GM12878 (cell line): Measurements from ENCODE around the gene SLFNL1. TPM values are rescaled to one million over a fixed set of nuclear protein-coding genes. Genes with fewer than 3 reads are reported as not detected.

Experiments
- ATAC-seq: fragments of 200-7000 bp; cut with Tn5 transposase; 3 replicates; pipeline ENCODE4 v1.9.1; 2020; ENCODE audit warnings: mild to moderate bottlenecking, moderate library complexity
- BruUV-seq: library from RNA; stranded (reverse); fragments of 400-500 nt; replicated peaks from 2 replicates; lab custom pipeline; 2021; lab: Mats Ljungman, UMichigan
- CTCF ChIA-PET: fragments of 300-600 bp; sonication (Branson Sonifier 250); formaldehyde crosslinking; extraction: SDS; loops from one replicate; lab custom pipeline; 2021; ENCODE audit warnings: inconsistent platforms; lab: Yijun Ruan, JAX
- POLR2A ChIA-PET: fragments of 350-600 bp; formaldehyde crosslinking; extraction: SDS; loops from one replicate; lab custom pipeline; 2021; ENCODE audit warnings: inconsistent platforms; lab: Charles Lee
- RAD21 ChIA-PET: fragments of 300-600 bp; sonication (Branson Sonifier 250); formaldehyde crosslinking; loops from one replicate; lab custom pipeline; 2023; ENCODE audit warnings: antibody characterized with exemption; ENCODE audit not compliant: unreplicated experiment; lab: Charles Lee
- SMC1A ChIA-PET: fragments of 300-600 bp; sonication (Branson Sonifier 250); formaldehyde crosslinking; loops from one replicate; lab custom pipeline; 2023; ENCODE audit not compliant: unreplicated experiment, uncharacterized antibody; lab: Charles Lee
- DNase-seq: peaks from one replicate; pipeline ENCODE4 v3.0.0-alpha.2; 2011; ENCODE audit warnings: low read depth, low spot score
- FAIRE-seq: peaks from 3 replicates; lab custom pipeline; 2011; peaks lifted over from hg19 to GRCh38; lab: Jason Lieb, UNC
- H2AFZ ChIP-seq: 2 replicates; pipeline ENCODE4 v1.6.0; 2011; ENCODE audit warnings: low read depth, low read length, control low read depth; ENCODE audit not compliant: control insufficient read depth
- H3K27ac ChIP-seq: 2 replicates; pipeline ENCODE4 v1.5.1; 2011; ENCODE audit warnings: control low read depth; ENCODE audit not compliant: control insufficient read depth, insufficient read depth
- H3K27me3 ChIP-seq, 2 experiments: replicated peaks in 1 of 2; 2 replicates each; pipeline versions ENCODE4 v1.6.0 to v1.6.1; 2011; ENCODE audit warnings: low read length in 1 of 2; ENCODE audit not compliant: control insufficient read depth in 2 of 2, insufficient read depth in 2 of 2
- H3K36me3 ChIP-seq, 2 experiments: 2 replicates each; pipeline ENCODE4 v1.5.1; 2011; ENCODE audit warnings: low read length in 1 of 2; ENCODE audit not compliant: control insufficient read depth in 2 of 2, insufficient read depth in 2 of 2
- H3K4me1 ChIP-seq: 2 replicates; pipeline ENCODE4 v1.6.1; 2011; ENCODE audit warnings: mild to moderate bottlenecking, low read length, moderate library complexity, mixed read lengths; ENCODE audit not compliant: control insufficient read depth, insufficient read depth
- H3K4me2 ChIP-seq: 2 replicates; pipeline ENCODE4 v1.6.0; 2011; ENCODE audit warnings: control low read depth; ENCODE audit not compliant: control insufficient read depth, insufficient read depth
- H3K4me3 ChIP-seq: fragments of 200-600 bp; sonication (generic); 2 replicates; pipeline ENCODE4 v1.5.1; 2016
- H3K79me2 ChIP-seq: 2 replicates; pipeline ENCODE4 v1.6.0; 2011; ENCODE audit warnings: low read length; ENCODE audit not compliant: control insufficient read depth, insufficient read depth
- H3K9ac ChIP-seq: 2 replicates; pipeline ENCODE4 v1.8.0; 2011; ENCODE audit warnings: low read length, control low read depth, mixed read lengths; ENCODE audit not compliant: control insufficient read depth, insufficient read depth
- H3K9me3 ChIP-seq: replicated peaks from 3 replicates; pipeline ENCODE4 v1.5.1; 2011; ENCODE audit warnings: mild to moderate bottlenecking, low read length; ENCODE audit not compliant: control insufficient read depth, insufficient read depth
- H4K20me1 ChIP-seq: 2 replicates; pipeline ENCODE4 v1.6.0; 2011; ENCODE audit not compliant: control insufficient read depth, insufficient read depth
- CEBPZ ChIP-seq: fragments of 150-350 bp; IDR thresholded peaks from 2 replicates; pipeline ENCODE4 v1.6.1; 2016; ENCODE audit warnings: low read depth, low read length
- GABPA ChIP-seq: IDR thresholded peaks from 2 replicates; pipeline ENCODE4 v1.6.1; 2014; ENCODE audit warnings: antibody characterized with exemption, low read depth, mild to moderate bottlenecking, inconsistent platforms
- HSF1 ChIP-seq: fragments of 150-350 bp; IDR thresholded peaks from 2 replicates; pipeline ENCODE4 v1.6.1; 2014; ENCODE audit warnings: mild to moderate bottlenecking, low read depth, low read length
- MLLT1 ChIP-seq: fragments of 450-650 bp; IDR thresholded peaks from 2 replicates; pipeline ENCODE4 v1.6.1; 2016; ENCODE audit warnings: mild to moderate bottlenecking
- PAX5 ChIP-seq: IDR thresholded peaks from 2 replicates; pipeline ENCODE4 v1.6.1; 2011; ENCODE audit warnings: low read depth, low read length, borderline replicate concordance
- SMAD1 ChIP-seq: fragments of 450-650 bp; IDR thresholded peaks from 2 replicates; pipeline ENCODE4 v1.6.1; 2018; ENCODE audit warnings: mild to moderate bottlenecking, low read depth; ENCODE audit not compliant: partially characterized antibody
- SRF ChIP-seq, 2 experiments: IDR thresholded peaks; 2 replicates each; pipeline ENCODE4 v1.6.1; 2011; ENCODE audit warnings: low read depth in 2 of 2, low read length in 2 of 2, mild to moderate bottlenecking in 1 of 2, moderate library complexity in 1 of 2
- ZNF207 ChIP-seq: fragments of 450-650 bp; IDR thresholded peaks from 2 replicates; pipeline ENCODE4 v1.6.1; 2014; ENCODE audit warnings: antibody characterized with exemption, mild to moderate bottlenecking, borderline replicate concordance
- ZNF24 ChIP-seq: fragments of 450-650 bp; IDR thresholded peaks from 2 replicates; pipeline ENCODE4 v1.6.1; 2017; ENCODE audit warnings: antibody characterized with exemption, mild to moderate bottlenecking
- ZNF274 ChIP-seq: IDR thresholded peaks from one replicate; pipeline ENCODE4 v1.8.0; 2011; ENCODE audit not compliant: insufficient read length, insufficient read depth
- ZNF687 ChIP-seq: fragments of 450-650 bp; IDR thresholded peaks from 2 replicates; pipeline ENCODE4 v1.6.1; 2017; ENCODE audit warnings: mild to moderate bottlenecking, moderate library complexity
- WGBS: methylation state at CpG from one replicate; pipeline ENCODE4 v1.1.6; 2016; ENCODE audit warnings: low lambda C conversion rate; ENCODE audit not compliant: insufficient replicate concordance, insufficient coverage; ENCODE audit errors: missing lambda C conversion rate; 5-methylcytosine and 5-hydroxymethylcytosine counted together
- in situ Hi-C: fragments of 300-500 bp; cut with MboI; formaldehyde crosslinking; loops from 9 replicates; pipeline ENCODE4 v1.14.3; 2018; ENCODE audit warnings: mixed read lengths
- intact Hi-C: fragments of 100-400 bp; cut with micrococcal nuclease; formaldehyde crosslinking; loops from one replicate; pipeline ENCODE4 v1.14.2; 2022; ENCODE audit not compliant: unreplicated experiment
- polyA plus RNA-seq, 11 experiments: library from polyadenylated mRNA; depleted of rRNA in 4 of 11; unstranded in 6 of 11; stranded (reverse) in 5 of 11; fragments of >200 nt; fragmentation: Nextera tagmentation in 4 of 11; fragmentation: Illumina TruSeq in 1 of 11; extraction: Ambion mirVana in 4 of 11; extraction: Trizol in 1 of 11; gene quantifications; 1 replicate in 1 of 11; 2 replicates in 10 of 11; pipeline versions ENCODE4 v1.2.1 to v1.2.3, GENCODE V29; 2011 to 2016; ENCODE audit warnings: inconsistent platforms in 2 of 11, missing spikeins in 2 of 11, low read depth in 1 of 11
- total RNA-seq, 4 experiments: library from RNA; depleted of rRNA in 3 of 4; stranded (reverse); fragments of >200 nt in 3 of 4; fragmentation: Illumina TruSeq in 1 of 4; extraction: Trizol in 1 of 4; gene quantifications; 2 replicates each; pipeline versions ENCODE4 v1.2.1 to v1.2.3, GENCODE V29; 2013 to 2021

The SLFNL1 gene
- total and polyA plus RNA-seq, 10 of the 15 experiments (the other 5 are each of a cell fraction or from before 2014, with no cell fraction given): 0.05 to 0.98 (median 0.16) TPM; not detected in 2

GRCh38 chr1:41010345-41010744 is 11.2 kb downstream of the SLFNL1 start (continued):
- TF ChIP-seq CEBPZ (no peak), ZNF274 (no peak), ZNF24 (no peak), HSF1 (no peak), ZNF207 (no peak), SRF (IDR thresholded peaks at IDR 0.05; ENCODE audit: low read depth in 2 of 2, low read length in 2 of 2) (no peak)

- no peak for ATAC-seq
- Histone ChIP-seq H3K79me2 (no peaks in the 10 kb centered on the region), H3K4me1 (no peaks in the 10 kb centered on the region), H3K27ac (no peak overlapping the region), H3K27me3 (no peaks in the 10 kb centered on the region), H2AFZ (no peak overlapping the region), H4K20me1 (no peaks in the 10 kb centered on the region), H3K4me3 (no peak overlapping the region), H3K9me3 (no peaks in the 10 kb centered on the region), H3K4me2 (no peak overlapping the region), H3K9ac (no peak overlapping the region), H3K36me3 (peaks cover 37% of the 10 kb centered on the region in 2 experiments)
- 65% methylated on average over 8 of the region's 8 CpGs for WGBS
- no TSS peak for BruUV-seq
- ChIA-PET RAD21 (no interaction called here), POLR2A (no interaction called here), SMC1A (no interaction called here), CTCF (no interaction called here)
- FAIRE-seq: no peak
- intact Hi-C loops: no loop called here
- in situ Hi-C loops: no loop called here
- DNase-seq: no peak
- TF ChIP-seq ZNF687: no peak
- TF ChIP-seq GABPA: no peak
- no peak for TF ChIP-seq MLLT1
- TF ChIP-seq PAX5: no peak
- no peak for TF ChIP-seq SMAD1
Observed at GRCh38 chr1:41009466-41009865, 12.1 kb downstream of the SLFNL1 start.
